Fibroblast of pulmonary artery (primary cell): ENCODE data around the gene F12.

Experiments
- DNase-seq: peaks from one replicate; pipeline ENCODE4 v3.0.0-alpha.2; 2010; ENCODE audit warnings: low read depth
- H3K4me3 ChIP-seq: replicated peaks from 2 replicates; pipeline ENCODE4 v1.5.1; 2011; ENCODE audit warnings: low read depth, mild to moderate bottlenecking, control low read depth, low read length, moderate library complexity
- CTCF ChIP-seq: IDR thresholded peaks from 2 replicates; pipeline ENCODE4 v1.5.1; 2011; ENCODE audit warnings: mild to moderate bottlenecking, control low read depth, low read length, inconsistent platforms; ENCODE audit errors: missing control alignments

F12 gene

GRCh38 chr5:177397875-177398390 is 11.4 kb downstream of the F12 start:
- no peak for TF ChIP-seq CTCF

GRCh38 chr5:177396807-177397206 is 12.6 kb downstream of the F12 start:
- no peak overlapping the region for H3K4me3 ChIP-seq
- DNase-seq, result no peak
- no peak for TF ChIP-seq CTCF

More at GRCh38 chr5:177397875-177398390, 11.4 kb downstream of the F12 start:
- DNase-seq, result no peak
- H3K4me3 ChIP-seq, result no peak overlapping the region

GRCh38 chr5:177396078-177396477 is 13.3 kb downstream of the F12 start:
- TF ChIP-seq CTCF, result no peak
- no peak overlapping the region for H3K4me3 ChIP-seq
- DNase-seq, result no peak

GRCh38 chr5:177393990-177394389 is 15.4 kb downstream of the F12 start:
- no peak overlapping the region for H3K4me3 ChIP-seq
- TF ChIP-seq CTCF, result no peak
- DNase-seq, result no peak

GRCh38 chr5:177393206-177393765 is 16.1 kb downstream of the F12 start:
- H3K4me3 ChIP-seq, result no peak overlapping the region
- no peak for TF ChIP-seq CTCF
- DNase-seq, result no peak

- DNase-seq, result no peak
- H3K4me3 ChIP-seq, result no peak overlapping the region
- TF ChIP-seq CTCF, result no peak
Measured at GRCh38 chr5:177392765-177393164, 16.6 kb downstream of the F12 start.
